Endothelial cell of umbilical vein (primary cell): ENCODE measurements around the gene CTBP2. TPM values are rescaled to one million over a fixed set of nuclear protein-coding genes. Genes with fewer than 3 reads are reported as not detected.

Experiments
- BruUV-seq: library from RNA; stranded (reverse); fragments of 400-500 nt; replicated peaks from 2 replicates; lab custom pipeline; 2021; lab: Mats Ljungman, UMichigan
- CTCF ChIA-PET: fragments of 300-600, 350-600 bp; sonication (Branson Sonifier 250); formaldehyde crosslinking; loops from one replicate; lab custom pipeline; 2021; ENCODE audit warnings: antibody characterized with exemption, inconsistent platforms; lab: Charles Lee
- POLR2A ChIA-PET: fragments of 300-600, 350-600 bp; sonication (Branson Sonifier 250); formaldehyde crosslinking; loops from one replicate; lab custom pipeline; 2021; ENCODE audit warnings: antibody characterized with exemption, inconsistent platforms; lab: Charles Lee
- DNase-seq: peaks from one replicate; pipeline ENCODE4 v3.0.0-alpha.2; 2011; ENCODE audit warnings: low read depth, low spot score
- FAIRE-seq: peaks from 2 replicates; lab custom pipeline; 2011; peaks lifted over from hg19 to GRCh38; lab: Jason Lieb, UNC
- H2AFZ ChIP-seq: 2 replicates; pipeline ENCODE4 v1.6.0; 2012; ENCODE audit warnings: low read depth, low read length, control low read depth, inconsistent platforms
- H3K27ac ChIP-seq: 2 replicates; pipeline ENCODE4 v1.5.1; 2011; ENCODE audit warnings: low read depth, mild to moderate bottlenecking, control low read depth, low read length, moderate library complexity; ENCODE audit not compliant: insufficient read depth
- H3K27me3 ChIP-seq, 2 experiments: 2 replicates each; pipeline versions ENCODE4 v1.6.0 to v1.6.1; 2011; ENCODE audit warnings: low read length in 2 of 2, mixed read lengths in 1 of 2; ENCODE audit not compliant: control insufficient read depth in 2 of 2, insufficient read depth in 2 of 2
- H3K36me3 ChIP-seq, 2 experiments: 2 replicates in 1 of 2; 3 replicates in 1 of 2; pipeline ENCODE4 v1.5.1; 2011; ENCODE audit warnings: low read length in 2 of 2, mild to moderate bottlenecking in 1 of 2, moderate library complexity in 1 of 2; ENCODE audit not compliant: control insufficient read depth in 2 of 2, insufficient read depth in 2 of 2; ENCODE audit errors: extremely low read depth in 1 of 2
- H3K4me1 ChIP-seq: 3 replicates; pipeline ENCODE4 v1.5.1; 2011; ENCODE audit warnings: mild to moderate bottlenecking, low read length; ENCODE audit not compliant: control insufficient read depth, insufficient read depth; ENCODE audit errors: extremely low read depth
- H3K4me2 ChIP-seq: 2 replicates; pipeline ENCODE4 v1.6.1; 2011; ENCODE audit warnings: low read length, control low read depth, mixed read lengths; ENCODE audit not compliant: insufficient read depth
- H3K4me3 ChIP-seq, 3 experiments: fragments of 200-600 bp in 1 of 3; sonication (generic), shearing (Covaris generic) in 1 of 3; replicated peaks in 1 of 3; 2 replicates each; pipeline ENCODE4 v1.5.1; 2011 to 2016; ENCODE audit warnings: control low read depth in 3 of 3, low read length in 3 of 3, mild to moderate bottlenecking in 2 of 3, inconsistent platforms in 1 of 3, low read depth in 1 of 3, moderate library complexity in 1 of 3; ENCODE audit not compliant: insufficient read depth in 1 of 3
- H3K79me2 ChIP-seq: 2 replicates; pipeline ENCODE4 v1.6.0; 2012; ENCODE audit warnings: low read length, inconsistent platforms; ENCODE audit not compliant: control insufficient read depth, insufficient read depth
- H3K9ac ChIP-seq: replicated peaks from 2 replicates; pipeline ENCODE3; 2011; ENCODE audit warnings: low read length, control low read depth; ENCODE audit not compliant: insufficient read depth; ENCODE audit errors: extremely low read depth
- H3K9me1 ChIP-seq: replicated peaks from 3 replicates; pipeline ENCODE4 v1.6.0; 2011; ENCODE audit warnings: mild to moderate bottlenecking, low read length; ENCODE audit not compliant: control insufficient read depth, insufficient read depth; ENCODE audit errors: extremely low read depth
- H3K9me3 ChIP-seq: replicated peaks from 2 replicates; pipeline ENCODE4 v1.5.1; 2012; ENCODE audit warnings: low read length, inconsistent platforms; ENCODE audit not compliant: control insufficient read depth, insufficient read depth
- H4K20me1 ChIP-seq: replicated peaks from 2 replicates; pipeline ENCODE3; 2011; ENCODE audit warnings: mild to moderate bottlenecking, low read length; ENCODE audit not compliant: control insufficient read depth, insufficient read depth; ENCODE audit errors: extremely low read depth
- EZH2 ChIP-seq: IDR thresholded peaks from 2 replicates; pipeline ENCODE4 v1.6.1; 2012; ENCODE audit warnings: borderline replicate concordance, low read depth, mild to moderate bottlenecking, moderate library complexity, low read length, inconsistent platforms; ENCODE audit not compliant: severe bottlenecking
- FOS ChIP-seq: IDR thresholded peaks from 2 replicates; pipeline ENCODE4 v1.6.1; 2011; ENCODE audit warnings: mild to moderate bottlenecking, low read length, moderate library complexity, borderline replicate concordance; ENCODE audit not compliant: insufficient read depth
- GATA2 ChIP-seq: IDR thresholded peaks from 2 replicates; pipeline ENCODE4 v1.7.0; 2011; ENCODE audit warnings: low read depth, mild to moderate bottlenecking, moderate library complexity, mixed read lengths, low read length; ENCODE audit not compliant: insufficient read length, insufficient read depth
- JUN ChIP-seq: IDR thresholded peaks from 2 replicates; pipeline ENCODE4 v1.6.1; 2011; ENCODE audit warnings: borderline replicate concordance, low read depth; ENCODE audit not compliant: insufficient read length, insufficient read depth
- MAX ChIP-seq: IDR thresholded peaks from 2 replicates; pipeline ENCODE4 v1.6.1; 2011; ENCODE audit not compliant: insufficient read depth, insufficient read length
- MYC ChIP-seq: IDR thresholded peaks from one replicate; pipeline ENCODE4 v1.6.1; 2011; ENCODE audit warnings: mild to moderate bottlenecking, low read depth, low read length
- POLR2A ChIP-seq: IDR thresholded peaks from 2 replicates; pipeline ENCODE4 v1.6.1; 2012; ENCODE audit warnings: low read depth, mild to moderate bottlenecking, control low read depth, low read length
- POLR2AphosphoS5 ChIP-seq: IDR thresholded peaks from 2 replicates; pipeline ENCODE4 v1.6.1; 2012; ENCODE audit warnings: low read depth, mild to moderate bottlenecking, control low read depth, low read length, moderate library complexity; ENCODE audit not compliant: insufficient read depth
- dilution Hi-C: fragments of 300-500 bp; cut with MboI; formaldehyde crosslinking; loops from one replicate; pipeline ENCODE4 v1.15.0; 2019; ENCODE audit warnings: low sequenced_read_pairs; ENCODE audit not compliant: extremely low pct_ligation_motif_present
- intact Hi-C: fragments of 100-400 bp; cut with micrococcal nuclease; formaldehyde crosslinking; loops from one replicate; pipeline ENCODE4 v1.10.0; 2022
- polyA plus RNA-seq, 4 experiments: library from polyadenylated mRNA; depleted of rRNA in 3 of 4; stranded (reverse) in 3 of 4; unstranded in 1 of 4; fragments of >200 nt; gene quantifications; 2 replicates each; pipeline versions ENCODE4 v1.2.1 to v1.2.3, GENCODE V29; 2011 to 2012; ENCODE audit warnings: missing spikeins in 1 of 4
- total RNA-seq: library from RNA; stranded (reverse); gene quantifications from 2 replicates; pipeline ENCODE4 v1.2.3, GENCODE V29; 2021
- TF ChIP-seq, protein P1 (sequence below), 2 donors: IDR thresholded peaks; 1 replicate in 1 of 2; 2 replicates in 1 of 2; pipeline ENCODE4 v1.5.1; 2011; ENCODE audit warnings: low read length in 2 of 2, mild to moderate bottlenecking in 2 of 2, moderate library complexity in 2 of 2, control low read depth in 1 of 2, inconsistent platforms in 1 of 2, low read depth in 1 of 2; ENCODE audit not compliant: insufficient read depth in 1 of 2; ENCODE audit errors: extremely low read depth in 1 of 2

CTBP2 gene
- total and polyA plus RNA-seq, 2 donors (not counting 3 experiments of a cell fraction or from before 2014, with no cell fraction given): 118 to 128 TPM

DNA sequence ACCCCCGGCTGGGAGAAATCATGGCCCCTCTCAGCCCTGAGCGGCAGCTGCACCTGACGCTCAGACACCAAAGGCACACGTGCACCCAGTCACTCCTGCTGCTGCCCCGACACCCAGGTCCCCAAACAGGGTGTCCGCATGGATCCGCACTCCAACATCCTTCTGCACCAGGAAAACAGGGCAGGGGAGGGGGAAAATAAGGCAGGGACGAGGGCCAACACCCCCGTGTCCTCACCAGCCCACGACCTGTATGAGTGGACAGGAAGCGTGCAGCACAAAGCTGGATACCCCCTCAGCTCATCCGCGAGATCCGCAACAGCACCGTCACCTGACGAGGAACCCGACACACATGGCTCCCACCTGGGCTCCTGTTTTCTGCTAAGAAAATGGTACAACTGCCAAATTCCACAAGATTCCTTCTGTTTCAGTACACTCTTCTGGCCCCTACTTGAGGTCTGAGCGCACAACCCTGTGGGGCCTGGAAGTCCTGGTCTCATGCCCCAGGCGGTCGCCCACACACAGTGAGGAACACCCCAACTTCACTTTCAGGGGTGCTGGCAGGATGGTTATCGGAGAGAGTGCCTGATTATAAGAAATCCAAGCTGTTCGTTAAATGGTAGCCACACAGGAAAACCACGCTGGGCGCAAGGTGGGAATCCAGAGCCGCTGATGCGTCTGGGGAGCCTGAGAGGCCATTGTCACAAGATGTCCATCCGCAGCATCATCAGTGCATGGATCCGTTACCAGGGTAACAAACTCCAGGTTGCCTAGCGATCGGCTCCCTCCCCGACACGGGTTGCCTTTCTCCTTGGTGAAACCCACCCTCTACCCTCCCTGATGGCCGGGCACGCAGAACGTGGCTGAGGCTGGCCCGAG lies 154.8 kb downstream of the CTBP2 start:
- Histone ChIP-seq H3K4me1 (no peaks in the 10 kb centered on the region), H3K4me3 (no peak overlapping the region), H3K9me1 (no peaks in the 10 kb centered on the region), H4K20me1 (no peaks in the 10 kb centered on the region), H3K79me2 (peaks cover 38% of the 10 kb centered on the region), H3K36me3 (peaks cover 2 to 45% of the 10 kb centered on the region in 2 experiments), H2AFZ (no peak overlapping the region), H3K9ac (no peak overlapping the region), H3K27me3 (no peaks in the 10 kb centered on the region), H3K27ac (no peak overlapping the region), H3K4me2 (no peak overlapping the region), H3K9me3 (no peaks in the 10 kb centered on the region)
- dilution Hi-C loops: no loop called here
- CTCF ChIA-PET: no interaction called here
- BruUV-seq: no TSS peak
- TF ChIP-seq, protein P1, sequence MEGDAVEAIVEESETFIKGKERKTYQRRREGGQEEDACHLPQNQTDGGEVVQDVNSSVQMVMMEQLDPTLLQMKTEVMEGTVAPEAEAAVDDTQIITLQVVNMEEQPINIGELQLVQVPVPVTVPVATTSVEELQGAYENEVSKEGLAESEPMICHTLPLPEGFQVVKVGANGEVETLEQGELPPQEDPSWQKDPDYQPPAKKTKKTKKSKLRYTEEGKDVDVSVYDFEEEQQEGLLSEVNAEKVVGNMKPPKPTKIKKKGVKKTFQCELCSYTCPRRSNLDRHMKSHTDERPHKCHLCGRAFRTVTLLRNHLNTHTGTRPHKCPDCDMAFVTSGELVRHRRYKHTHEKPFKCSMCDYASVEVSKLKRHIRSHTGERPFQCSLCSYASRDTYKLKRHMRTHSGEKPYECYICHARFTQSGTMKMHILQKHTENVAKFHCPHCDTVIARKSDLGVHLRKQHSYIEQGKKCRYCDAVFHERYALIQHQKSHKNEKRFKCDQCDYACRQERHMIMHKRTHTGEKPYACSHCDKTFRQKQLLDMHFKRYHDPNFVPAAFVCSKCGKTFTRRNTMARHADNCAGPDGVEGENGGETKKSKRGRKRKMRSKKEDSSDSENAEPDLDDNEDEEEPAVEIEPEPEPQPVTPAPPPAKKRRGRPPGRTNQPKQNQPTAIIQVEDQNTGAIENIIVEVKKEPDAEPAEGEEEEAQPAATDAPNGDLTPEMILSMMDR (IDR thresholded peaks at IDR 0.05; ENCODE audit: extremely low read depth in 1 of 2, insufficient read depth in 1 of 2, low read depth in 1 of 2, low read length in 2 of 2): no peak
- no peak for TF ChIP-seq MAX
- no peak for TF ChIP-seq POLR2AphosphoS5
- TF ChIP-seq POLR2A: no peak
- TF ChIP-seq EZH2: no peak
- TF ChIP-seq GATA2: no peak
- TF ChIP-seq MYC: no peak
- TF ChIP-seq JUN: no peak
- no peak for TF ChIP-seq FOS
- POLR2A ChIA-PET: no interaction called here
- intact Hi-C loops: no loop called here
- DNase-seq (no peak), FAIRE-seq (no peak)
